ENCODE results near the gene MYADML2. TPM values are rescaled to one million over a fixed set of nuclear protein-coding genes. Genes with fewer than 3 reads are reported as not detected.

The MYADML2 gene
- total RNA-seq, 1 experiment from 2014 or later, result 0.22 TPM

GRCh38 chr17:81980122-81980521 lies 33.1 kb upstream of the MYADML2 start:
- Mint-ChIP-seq H3K27ac (no peak overlapping the region), H3K4me1 (peaks cover 9 to 16% of the 10 kb centered on the region in 2 experiments; a peak in 3 of 4 replicates), H3K27me3 (ENCODE audit: low read depth) (peaks cover 19% of the 10 kb centered on the region), H3K9me3 (peaks cover 0 to under 1% of the 10 kb centered on the region in 2 experiments; a peak in 2 of 5 replicates), H3K4me3 (no peak overlapping the region), H3K36me3 (ENCODE audit: insufficient read depth in 1 of 3, low read depth in 3 of 3) (peaks cover 3 to 42% (median 37%) of the 10 kb centered on the region in 3 experiments)
- H3K79me1 ChIP-seq (ENCODE audit: insufficient read depth, low read depth, low read length, poor library complexity, severe bottlenecking), result no peaks in the 10 kb centered on the region
- no peaks in the 10 kb centered on the region for H3K4me1 ChIP-seq (ENCODE audit: insufficient read depth, low read length)
- H4K5ac ChIP-seq (ENCODE audit: insufficient read length, low read depth, low read length), result no peak overlapping the region
- H4K20me1 ChIP-seq (ENCODE audit: control insufficient read depth, insufficient read depth, insufficient read length), result no peaks in the 10 kb centered on the region
- no peak overlapping the region for H3K4ac ChIP-seq (ENCODE audit: low read depth, low read length)
- H2BK20ac ChIP-seq (ENCODE audit: low read depth, low read length, poor library complexity, severe bottlenecking), result no peak overlapping the region
- H3K27ac ChIP-seq (ENCODE audit: insufficient read length, low read depth, low read length), result no peak overlapping the region
- no peak overlapping the region for H3K18ac ChIP-seq (ENCODE audit: insufficient read length, low read depth, low read length)
- H2AK5ac ChIP-seq (ENCODE audit: insufficient read length, low read length), result no peak overlapping the region
- H3K4me2 ChIP-seq (ENCODE audit: insufficient read depth, insufficient read length, low read length), result no peak overlapping the region
- H3K27me3 ChIP-seq (ENCODE audit: insufficient read depth, low read length), result peaks cover 3% of the 10 kb centered on the region
- H3T11ph ChIP-seq (ENCODE audit: low read length), result no peak overlapping the region
- H2BK15ac ChIP-seq (ENCODE audit: low read depth, low read length), result no peak overlapping the region
- H4K8ac ChIP-seq (replicated peaks; ENCODE audit: insufficient read length, low read depth, low read length), result no peak overlapping the region
- H3K79me2 ChIP-seq (ENCODE audit: insufficient read depth, low read length), result no peaks in the 10 kb centered on the region
- WGBS (ENCODE audit: extremely low coverage, insufficient read length, low lambda C conversion rate), result no CpG with 5 or more reads among the region's 4 CpGs
- no peak overlapping the region for H3K23ac ChIP-seq (ENCODE audit: insufficient read length, low read depth, low read length)
- no peaks in the 10 kb centered on the region for H3K9me3 ChIP-seq (ENCODE audit: control insufficient read depth, low read depth, low read length)
- no peak for DNase-seq
- H2BK12ac ChIP-seq (ENCODE audit: insufficient read length, low read depth, low read length), result no peak overlapping the region
- TF ChIP-seq, protein P1, sequence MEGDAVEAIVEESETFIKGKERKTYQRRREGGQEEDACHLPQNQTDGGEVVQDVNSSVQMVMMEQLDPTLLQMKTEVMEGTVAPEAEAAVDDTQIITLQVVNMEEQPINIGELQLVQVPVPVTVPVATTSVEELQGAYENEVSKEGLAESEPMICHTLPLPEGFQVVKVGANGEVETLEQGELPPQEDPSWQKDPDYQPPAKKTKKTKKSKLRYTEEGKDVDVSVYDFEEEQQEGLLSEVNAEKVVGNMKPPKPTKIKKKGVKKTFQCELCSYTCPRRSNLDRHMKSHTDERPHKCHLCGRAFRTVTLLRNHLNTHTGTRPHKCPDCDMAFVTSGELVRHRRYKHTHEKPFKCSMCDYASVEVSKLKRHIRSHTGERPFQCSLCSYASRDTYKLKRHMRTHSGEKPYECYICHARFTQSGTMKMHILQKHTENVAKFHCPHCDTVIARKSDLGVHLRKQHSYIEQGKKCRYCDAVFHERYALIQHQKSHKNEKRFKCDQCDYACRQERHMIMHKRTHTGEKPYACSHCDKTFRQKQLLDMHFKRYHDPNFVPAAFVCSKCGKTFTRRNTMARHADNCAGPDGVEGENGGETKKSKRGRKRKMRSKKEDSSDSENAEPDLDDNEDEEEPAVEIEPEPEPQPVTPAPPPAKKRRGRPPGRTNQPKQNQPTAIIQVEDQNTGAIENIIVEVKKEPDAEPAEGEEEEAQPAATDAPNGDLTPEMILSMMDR (conservative IDR thresholded peaks at IDR 0.05), result no peak
- peaks cover 12% of the 10 kb centered on the region for H3K23me2 ChIP-seq (ENCODE audit: insufficient read length, low read depth, low read length, poor library complexity, severe bottlenecking)
- H3K14ac ChIP-seq (ENCODE audit: insufficient read depth, low read length), result no peak overlapping the region
- H2BK120ac ChIP-seq (ENCODE audit: low read depth, low read length, poor library complexity, severe bottlenecking), result no peak overlapping the region
- H3K56ac ChIP-seq (ENCODE audit: insufficient read length, low read depth, low read length), result no peak overlapping the region
- H2BK5ac ChIP-seq (ENCODE audit: insufficient read length, low read length), result no peak overlapping the region
- H4K91ac ChIP-seq (ENCODE audit: insufficient read length, low read depth, low read length), result no peak overlapping the region
- no peak overlapping the region for H3K9ac ChIP-seq (ENCODE audit: extremely low read depth, insufficient read length, low read length)
- no peak overlapping the region for H2AFZ ChIP-seq (ENCODE audit: low read length)

Measured in H9 (cell line).